HUDEP-2 (cell line): Measurements from ENCODE around the gene CD80.

Experiments
- DNase-seq, 76 experiments: peaks; one replicate each; lab custom pipeline; 2025; ENCODE audit not compliant: unreplicated experiment in 76 of 76; lab: John Stamatoyannopoulos, UW

CD80 gene

DNA sequence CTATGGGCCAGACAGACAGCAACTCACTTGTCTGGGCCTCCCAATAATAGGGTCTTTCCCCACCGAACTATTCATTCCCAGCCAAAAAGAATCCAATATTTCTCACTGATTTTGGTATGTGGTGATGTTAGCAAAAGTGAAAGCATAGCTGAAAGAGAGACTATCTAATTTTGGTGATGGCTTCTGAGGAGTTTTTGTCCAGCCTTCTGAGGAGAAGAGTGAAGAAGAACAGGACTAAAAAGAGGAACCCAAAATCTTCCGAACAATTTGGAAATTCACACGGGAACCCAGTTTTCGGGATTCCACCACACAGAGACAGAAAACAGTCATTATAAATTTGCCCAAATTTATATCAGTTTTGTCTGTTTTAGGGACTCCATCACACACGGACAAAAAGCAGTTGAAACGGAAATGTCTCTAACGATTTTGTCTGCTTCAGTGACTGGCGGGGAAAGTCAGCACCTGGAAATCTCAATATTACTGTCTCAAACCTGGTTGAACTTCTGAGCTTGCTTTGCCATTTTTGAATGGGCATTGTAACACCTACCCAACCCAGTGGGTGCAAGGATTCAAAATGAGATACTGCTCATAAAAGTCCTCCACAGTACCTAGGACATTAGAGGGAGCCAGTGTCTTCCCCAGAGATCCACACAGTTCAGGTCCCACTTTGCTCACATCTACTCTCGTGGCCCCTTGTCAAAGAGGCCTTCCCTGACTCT, 9.1 kb downstream of the CD80 start:
- no peak for DNase-seq

DNA sequence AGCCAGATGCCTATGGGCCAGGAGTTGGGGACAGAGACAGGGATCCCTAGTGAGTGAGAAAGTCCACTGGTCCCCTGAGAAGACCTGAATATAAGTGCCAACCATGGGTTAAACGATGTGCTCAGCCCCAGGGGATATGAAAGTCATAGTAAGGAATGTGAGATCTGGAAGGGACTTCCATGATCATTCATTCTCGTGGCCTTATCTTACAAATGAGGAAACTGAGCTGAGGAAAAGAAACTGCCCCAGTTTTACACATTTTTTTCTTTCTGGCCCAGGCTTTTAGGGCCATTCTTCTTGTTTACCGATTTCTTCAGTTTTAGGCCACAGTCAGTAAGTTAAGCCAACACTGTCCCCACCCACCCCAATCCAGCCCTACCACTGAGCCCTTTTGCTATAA, 11.1 kb downstream of the CD80 start:
- DNase-seq = no peak

DNA sequence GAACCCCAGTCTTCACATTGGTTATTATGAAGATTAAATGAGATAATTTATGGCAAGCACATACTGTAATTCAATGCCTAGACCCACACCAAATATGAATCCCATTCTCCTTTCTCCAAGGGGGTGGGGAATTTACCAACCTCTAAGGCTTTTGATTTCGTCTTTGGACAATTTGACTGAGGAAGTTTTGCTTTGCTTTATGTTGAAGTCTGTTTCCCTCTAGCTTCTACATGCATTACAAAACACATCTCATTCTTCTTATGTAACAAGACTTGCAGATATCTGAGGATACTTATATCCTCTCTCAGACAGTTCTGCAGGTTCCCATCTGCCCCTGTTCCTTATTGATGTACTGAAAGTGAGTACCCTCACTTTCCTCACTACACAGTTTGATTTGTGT, 12.2 kb downstream of the CD80 start:
- no peak for DNase-seq

DNA sequence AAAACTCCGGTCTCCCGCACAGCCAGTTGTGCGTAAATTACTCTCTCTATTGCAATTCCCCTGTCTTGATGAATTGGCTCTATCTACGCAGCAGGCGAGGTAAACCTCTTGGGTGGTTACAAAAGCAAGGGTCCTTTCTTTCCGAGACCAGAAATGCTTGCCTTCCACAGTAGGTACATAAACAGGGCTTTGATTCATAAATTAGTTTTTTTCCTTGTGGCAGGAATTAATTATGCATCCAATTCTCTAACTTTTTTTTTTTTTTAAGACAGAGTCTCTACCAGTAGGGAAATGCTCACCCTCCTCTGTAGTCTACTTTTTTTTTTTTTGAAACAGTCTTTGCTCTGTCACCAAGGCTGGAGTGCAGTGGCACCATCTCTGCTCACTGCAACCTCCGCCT, 16.3 kb downstream of the CD80 start:
- DNase-seq = no peak

- DNase-seq = no peak
Measured at GRCh38 chr3:119542168-119542767, 17.1 kb downstream of the CD80 start.

DNA sequence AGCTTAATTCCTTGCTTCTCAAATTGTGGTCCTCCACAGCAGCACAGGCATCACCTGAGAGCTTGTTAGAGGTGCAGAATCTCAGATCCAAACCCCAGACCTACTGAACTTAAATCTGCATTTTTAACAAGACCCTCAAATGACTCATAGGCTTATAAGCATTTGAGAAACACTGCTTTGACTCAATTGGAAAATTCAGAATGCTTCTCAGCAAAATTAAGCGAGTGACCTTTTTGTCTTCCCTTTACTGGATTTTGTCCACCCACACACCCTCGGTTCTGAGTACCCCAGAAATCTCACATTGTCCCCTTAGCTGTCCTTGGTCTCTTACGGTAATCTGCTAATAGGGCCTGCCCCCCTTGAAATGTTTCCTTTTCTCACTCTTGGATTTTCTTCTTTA, 17.9 kb downstream of the CD80 start:
- DNase-seq = no peak

DNA sequence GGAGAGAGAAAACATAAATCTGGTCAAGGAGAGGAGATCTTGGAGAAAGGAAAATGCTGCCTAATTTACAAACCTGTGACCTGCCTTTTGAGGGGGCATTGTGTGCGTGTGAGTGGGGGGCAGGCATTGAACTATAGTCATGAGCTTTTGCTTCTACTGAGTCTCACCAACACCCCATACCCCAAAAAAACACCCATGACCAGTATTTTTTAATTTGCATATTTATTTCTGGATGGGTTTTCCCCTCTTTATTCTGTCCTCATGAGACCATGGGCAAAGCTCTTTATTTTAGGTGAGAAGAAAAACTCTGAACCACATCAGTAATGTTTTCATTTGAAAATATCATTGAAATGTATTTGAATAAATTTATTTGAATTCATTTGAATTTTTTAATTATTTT, 20.6 kb downstream of the CD80 start:
- DNase-seq = no peak

DNA sequence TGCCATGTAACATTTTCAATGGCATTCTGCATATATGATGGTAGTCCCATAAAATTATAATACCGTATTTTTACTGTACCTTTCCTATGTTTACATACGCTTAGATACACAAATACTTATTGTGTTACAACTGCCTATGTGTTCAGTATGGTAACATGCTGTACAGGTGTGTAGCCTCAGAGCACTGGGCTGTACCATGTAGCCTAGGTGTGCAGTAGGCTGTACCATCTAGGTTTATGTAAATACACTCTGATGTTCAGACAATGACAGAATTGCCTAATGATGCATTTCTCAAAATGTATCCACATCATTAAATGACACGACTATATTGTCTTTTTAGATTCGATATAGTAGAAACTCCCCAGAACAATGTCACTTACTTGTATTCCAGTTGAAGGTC, 22.7 kb downstream of the CD80 start:
- no peak for DNase-seq

- no peak for DNase-seq
Measured at GRCh38 chr3:119534296-119534695, 25.1 kb downstream of the CD80 start.

DNA sequence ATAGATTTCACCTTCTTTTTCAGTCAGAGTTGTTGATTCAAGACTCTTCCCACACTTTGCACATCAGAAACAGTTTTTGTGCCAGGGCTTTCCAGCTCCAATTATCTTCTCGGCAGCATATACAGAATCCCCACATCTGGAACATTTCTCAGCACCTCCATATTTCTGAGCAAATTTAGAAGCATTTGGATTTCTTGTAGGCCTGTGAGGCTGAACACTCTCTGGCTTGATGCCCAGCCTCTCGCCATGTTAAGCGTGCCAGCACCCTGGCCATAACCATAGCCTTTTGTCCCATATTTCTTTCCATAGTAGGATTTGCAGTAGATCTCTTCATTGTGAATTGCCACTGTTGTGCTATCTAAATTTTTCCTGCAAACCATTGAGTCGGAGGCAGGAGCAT, 28.3 kb downstream of the CD80 start:
- no peak for DNase-seq

GRCh38 chr3:119530456-119530855, 29.0 kb downstream of the CD80 start:
- DNase-seq = no peak

GRCh38 chr3:119529883-119530282, 29.5 kb downstream of the CD80 start:
- DNase-seq = no peak

DNA sequence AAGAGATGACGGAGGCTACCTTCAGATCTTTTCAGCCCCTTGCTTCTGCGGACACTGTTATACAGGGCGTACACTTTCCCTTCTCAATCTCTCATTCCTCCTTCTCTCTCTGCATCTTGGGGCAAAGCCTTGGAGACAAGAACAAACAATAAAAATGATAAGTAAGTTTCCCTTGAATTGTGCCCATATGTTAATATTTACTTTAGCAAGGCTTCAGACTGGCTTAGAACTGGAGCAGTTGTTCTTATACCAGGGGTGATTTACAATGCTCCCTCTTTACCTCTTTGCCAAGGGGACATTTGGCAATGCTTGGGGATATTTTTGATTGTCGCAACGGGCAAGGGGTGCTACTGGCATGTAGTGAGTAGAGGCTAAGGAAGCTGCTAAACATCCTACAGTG, 31.7 kb downstream of the CD80 start:
- no peak for DNase-seq

DNA sequence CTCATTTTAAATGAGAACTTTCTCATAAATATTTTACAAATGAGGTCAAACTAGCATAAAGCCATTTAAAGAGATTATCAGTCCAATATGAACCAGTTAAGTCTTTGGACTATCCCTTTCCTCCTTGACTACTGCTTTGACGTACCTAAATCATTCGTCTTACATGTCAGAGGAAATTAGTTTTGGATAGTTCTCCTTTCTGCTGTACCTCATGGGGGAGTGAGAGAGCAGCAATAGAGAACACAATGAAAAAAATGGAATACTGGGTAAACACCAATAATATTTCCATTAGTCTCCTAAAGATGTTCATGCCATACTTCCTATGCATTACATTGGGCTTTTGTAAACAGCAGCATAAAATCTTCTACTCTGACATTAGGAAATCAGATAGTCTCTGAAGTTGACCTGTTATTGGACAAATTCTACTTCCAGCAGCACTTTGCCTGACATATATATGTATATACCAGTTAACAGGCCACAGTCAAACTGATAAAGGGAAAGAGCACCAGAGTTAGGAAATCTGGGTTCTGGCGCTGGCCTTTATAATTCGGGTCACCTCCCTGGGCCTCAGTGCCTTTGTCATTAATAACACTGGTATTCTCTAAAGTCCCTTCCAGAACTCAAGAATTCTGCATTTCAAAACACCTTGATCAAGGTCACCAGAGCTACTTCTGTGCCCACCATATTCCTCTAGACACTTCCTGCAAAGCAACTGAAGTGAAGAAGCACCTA, 34.3 kb downstream of the CD80 start:
- no peak for DNase-seq

GRCh38 chr3:119518026-119518425, 41.4 kb downstream of the CD80 start:
- no peak for DNase-seq

- no peak for DNase-seq
Measured at GRCh38 chr3:119517112-119517511, 42.3 kb downstream of the CD80 start.

DNA sequence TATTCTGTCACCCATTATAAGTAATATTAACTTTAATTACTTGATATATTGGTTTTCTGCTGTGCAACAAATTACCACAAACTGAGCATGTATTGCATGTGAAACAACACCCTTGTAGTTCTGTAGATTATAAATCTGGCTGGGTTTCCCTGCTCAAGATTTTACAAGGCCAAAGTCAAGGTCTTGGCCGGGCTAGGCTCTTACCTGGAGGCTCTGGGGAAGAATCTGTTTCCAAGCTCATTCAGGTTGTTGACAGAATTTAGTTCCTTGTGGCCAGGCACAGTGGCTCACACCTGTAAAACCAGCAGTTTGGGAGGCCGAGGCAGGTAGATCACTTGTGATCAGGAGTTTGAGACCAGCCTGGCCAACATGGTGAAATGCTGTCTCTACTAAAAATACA, 44.8 kb downstream of the CD80 start:
- no peak for DNase-seq

- DNase-seq = no peak
Measured at GRCh38 chr3:119510690-119511089, 48.7 kb downstream of the CD80 start.

- DNase-seq = peak in 44 of 76 experiments; percentile 1 to 69 (median 14)
Measured at GRCh38 chr3:119508172-119508845, 51.1 kb downstream of the CD80 start.

DNA sequence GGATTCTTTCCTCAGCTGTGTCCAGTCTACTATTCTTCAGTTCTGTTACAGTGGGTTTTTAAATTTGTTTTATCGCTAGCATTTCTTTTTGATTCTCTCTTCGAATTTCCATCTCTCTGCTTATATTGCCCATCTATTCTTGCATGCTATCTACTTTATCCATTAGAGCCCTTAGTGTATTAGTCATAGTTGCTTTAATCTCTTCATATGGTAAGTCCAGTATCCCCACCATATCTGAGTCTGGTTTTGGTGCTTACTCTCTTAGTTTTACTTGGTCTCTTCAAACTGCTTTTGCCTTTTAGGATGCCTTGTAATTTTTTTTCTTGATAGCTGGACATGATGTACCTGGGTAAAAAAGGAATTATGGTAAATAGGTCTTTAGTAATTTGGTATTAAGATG, 52.0 kb downstream of the CD80 start:
- DNase-seq = no peak

GRCh38 chr3:119506631-119507030, 52.8 kb downstream of the CD80 start:
- peak in 1 of 76 experiments; percentile 7 for DNase-seq
